Thyroid gland (tissue), 4 donors: ENCODE data around the gene SNAPIN. TPM values are rescaled to one million over a fixed set of nuclear protein-coding genes. Genes with fewer than 3 reads are reported as not detected.

ENCODE experiments used
- DNase-seq, 2 donors: peaks; one replicate each; pipeline ENCODE4 v3.0.0-alpha.2; 2019
- H3K27ac ChIP-seq, 3 donors: fragments of 200-600 bp; sonication (generic); 1 replicate in 2 of 3; 2 replicates in 1 of 3; pipeline ENCODE4 v1.5.1; 2016 to 2019; ENCODE audit warnings: mild to moderate bottlenecking in 1 of 3, moderate library complexity in 1 of 3
- H3K27me3 ChIP-seq: fragments of 200-600 bp; sonication (generic); one replicate; pipeline ENCODE4 v1.5.1; 2019
- H3K36me3 ChIP-seq, 2 donors: fragments of 200-600 bp; sonication (generic); one replicate each; pipeline ENCODE4 v1.5.1; 2016 to 2019
- H3K4me1 ChIP-seq, 2 donors: fragments of 200-600 bp; sonication (generic); one replicate each; pipeline ENCODE4 v1.5.1; 2017 to 2019
- H3K4me3 ChIP-seq, 3 donors: fragments of 200-600 bp; sonication (generic); replicated peaks in 1 of 3; 1 replicate in 2 of 3; 2 replicates in 1 of 3; pipeline ENCODE4 v1.5.1; 2016; ENCODE audit warnings: mild to moderate bottlenecking in 1 of 3
- H3K9me3 ChIP-seq: fragments of 200-600 bp; sonication (generic); one replicate; pipeline ENCODE4 v1.5.1; 2017
- POLR2A ChIP-seq, 2 donors: fragments of 450-650 bp; IDR thresholded peaks; one replicate each; pipeline ENCODE4 v1.6.1; 2017; ENCODE audit warnings: antibody characterized with exemption in 2 of 2, mild to moderate bottlenecking in 2 of 2, moderate library complexity in 1 of 2
- WGBS, 2 donors: methylation state at CpG; one replicate each; pipeline ENCODE4 v1.1.5; 2017; 5-methylcytosine and 5-hydroxymethylcytosine counted together
- intact Hi-C: fragments of 100-400 bp; cut with DNase I; formaldehyde crosslinking; loops from one replicate; pipeline ENCODE4 v1.15.1; 2023
- total RNA-seq, 4 donors: library from RNA; depleted of rRNA; stranded (reverse); fragments of >200 nt; gene quantifications; one replicate each; pipeline ENCODE4 v1.2.3, GENCODE V29; 2016
- TF ChIP-seq, protein P1 (sequence below), 6 experiments: fragments of 200-600 bp in 3 of 6; fragments of 450-650 bp in 3 of 6; sonication (generic) in 3 of 6; IDR thresholded peaks; one replicate each; pipeline ENCODE4 v1.5.1; 2016 to 2019; ENCODE audit warnings: antibody characterized with exemption in 6 of 6, mild to moderate bottlenecking in 2 of 6, inconsistent platforms in 1 of 6, moderate library complexity in 1 of 6

The SNAPIN gene
- total RNA-seq, 4 donors from 2014 or later, result 52.0 to 71.9 (median 63.9) TPM

DNA sequence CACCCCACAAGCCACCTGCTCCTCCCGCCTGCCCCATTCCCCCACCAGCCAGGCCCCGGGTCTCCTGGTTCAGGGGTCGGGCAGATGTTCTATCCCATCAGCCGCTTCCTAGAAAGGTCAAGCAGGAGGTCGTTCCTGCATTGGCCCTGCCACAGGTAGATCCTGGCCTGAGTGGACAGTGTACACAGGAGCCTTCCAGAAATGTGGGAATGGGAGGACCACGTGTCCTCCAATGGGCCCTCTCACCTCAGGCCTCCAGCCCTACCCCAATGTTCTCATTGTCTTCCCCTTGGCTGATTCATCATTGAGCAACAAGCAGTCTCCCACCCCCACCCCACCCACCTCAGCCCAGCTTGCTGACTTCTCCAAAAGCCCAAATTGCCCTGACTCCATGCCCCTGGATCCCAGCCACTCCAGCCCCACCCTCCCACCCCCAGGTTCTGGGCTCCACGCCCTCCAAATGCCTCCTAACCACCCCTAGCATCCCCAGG is 47.6 kb upstream of the SNAPIN start:
- H3K4me3 ChIP-seq, result no peak overlapping the region
- intact Hi-C loops, result loop anchor here (5.0 kb wide), 1 partner anchor 34 kb away; no protein-coding TSS in a partner anchor
- H3K9me3 ChIP-seq, result no peaks in the 10 kb centered on the region
- H3K4me1 ChIP-seq, result peaks cover 58 to 71% of the 10 kb centered on the region in 2 donors
- 51 to 83% methylated on average over 2 of the region's 7 CpGs for WGBS, 2 donors
- DNase-seq, result no peak
- TF ChIP-seq, protein P1, sequence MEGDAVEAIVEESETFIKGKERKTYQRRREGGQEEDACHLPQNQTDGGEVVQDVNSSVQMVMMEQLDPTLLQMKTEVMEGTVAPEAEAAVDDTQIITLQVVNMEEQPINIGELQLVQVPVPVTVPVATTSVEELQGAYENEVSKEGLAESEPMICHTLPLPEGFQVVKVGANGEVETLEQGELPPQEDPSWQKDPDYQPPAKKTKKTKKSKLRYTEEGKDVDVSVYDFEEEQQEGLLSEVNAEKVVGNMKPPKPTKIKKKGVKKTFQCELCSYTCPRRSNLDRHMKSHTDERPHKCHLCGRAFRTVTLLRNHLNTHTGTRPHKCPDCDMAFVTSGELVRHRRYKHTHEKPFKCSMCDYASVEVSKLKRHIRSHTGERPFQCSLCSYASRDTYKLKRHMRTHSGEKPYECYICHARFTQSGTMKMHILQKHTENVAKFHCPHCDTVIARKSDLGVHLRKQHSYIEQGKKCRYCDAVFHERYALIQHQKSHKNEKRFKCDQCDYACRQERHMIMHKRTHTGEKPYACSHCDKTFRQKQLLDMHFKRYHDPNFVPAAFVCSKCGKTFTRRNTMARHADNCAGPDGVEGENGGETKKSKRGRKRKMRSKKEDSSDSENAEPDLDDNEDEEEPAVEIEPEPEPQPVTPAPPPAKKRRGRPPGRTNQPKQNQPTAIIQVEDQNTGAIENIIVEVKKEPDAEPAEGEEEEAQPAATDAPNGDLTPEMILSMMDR (IDR thresholded peaks at IDR 0.05), result no peak
- H3K27ac ChIP-seq, result peak overlapping the region in 2 of 3 donors; percentile 73 to 78
- H3K27me3 ChIP-seq, result no peaks in the 10 kb centered on the region
- H3K36me3 ChIP-seq, result peaks cover 14% of the 10 kb centered on the region in 2 donors

DNA sequence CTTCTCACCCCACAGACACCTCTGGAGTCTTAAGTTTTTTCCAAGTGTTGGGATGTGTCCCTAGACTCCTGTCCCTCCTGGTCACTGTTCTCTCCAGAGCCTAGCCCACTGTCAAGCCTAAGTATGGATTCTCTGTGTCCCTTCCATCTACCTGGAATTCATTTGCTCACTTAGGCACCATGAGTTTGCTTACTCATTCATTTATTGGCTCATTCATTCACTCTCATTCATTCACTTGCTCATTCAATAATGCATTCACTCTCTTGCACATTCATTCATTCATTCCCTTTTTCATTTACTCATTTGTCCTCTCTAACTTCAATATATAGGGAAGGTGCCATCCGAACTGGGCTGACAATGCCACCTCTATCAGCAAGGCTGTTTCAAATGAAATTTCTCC is 47.1 kb upstream of the SNAPIN start:
- H3K27me3 ChIP-seq, result no peaks in the 10 kb centered on the region
- H3K27ac ChIP-seq, result peak overlapping the region in 2 of 3 donors; percentile 89 to 93
- intact Hi-C loops, result loop anchor here (5.0 kb wide), 1 partner anchor 34 kb away; no protein-coding TSS in a partner anchor
- DNase-seq, result no peak
- no peak for TF ChIP-seq POLR2A (IDR thresholded peaks at IDR 0.05)
- TF ChIP-seq, protein P1 (IDR thresholded peaks at IDR 0.05), result no peak
- H3K9me3 ChIP-seq, result no peaks in the 10 kb centered on the region
- peak overlapping the region in 1 of 3 donors; percentile 59 for H3K4me3 ChIP-seq
- H3K4me1 ChIP-seq, result peaks cover 62 to 76% of the 10 kb centered on the region in 2 donors
- 74 to 82% methylated on average over 1 of the region's 1 CpG for WGBS, 2 donors
- peaks cover 14% of the 10 kb centered on the region in 2 donors for H3K36me3 ChIP-seq

DNA sequence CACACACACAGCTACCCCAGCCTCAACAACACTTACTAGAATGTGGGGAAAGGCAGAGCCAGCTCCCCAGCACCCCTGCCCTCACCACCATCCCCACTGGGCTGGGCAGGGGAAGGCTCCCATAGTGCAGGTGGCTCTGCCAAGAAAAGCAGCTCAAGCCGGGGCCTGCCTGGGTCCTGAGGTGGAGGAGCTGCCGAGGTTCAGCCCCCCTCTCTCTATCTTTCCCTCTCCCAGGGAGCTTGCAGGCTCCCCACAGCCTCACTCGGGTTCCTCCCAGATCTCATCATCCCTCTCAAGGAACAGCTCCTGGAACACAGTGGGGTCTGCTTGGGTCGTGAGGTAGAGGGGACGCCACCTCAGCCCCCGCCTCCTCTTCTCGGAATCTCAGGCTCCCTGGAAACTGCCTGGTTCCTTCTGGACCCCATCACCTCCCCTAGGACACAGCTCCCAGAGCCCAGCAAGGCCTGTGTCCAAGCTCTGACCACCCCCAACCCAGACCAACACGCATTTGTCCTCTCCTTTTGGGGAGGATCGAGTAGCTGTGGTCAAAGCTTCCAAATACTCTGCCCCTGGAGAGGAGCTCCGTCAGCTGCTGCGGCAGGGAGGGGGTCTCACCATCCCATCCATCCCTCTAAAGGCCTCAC is 46.3 kb upstream of the SNAPIN start:
- H3K4me3 ChIP-seq, result peak overlapping the region; percentile 3 to 74 (median 59)
- H3K9me3 ChIP-seq, result no peaks in the 10 kb centered on the region
- WGBS, 2 donors, result 20 to 21% methylated on average over 11 of the region's 11 CpGs
- peaks cover 71 to 85% of the 10 kb centered on the region in 2 donors for H3K4me1 ChIP-seq
- intact Hi-C loops, result loop anchor here (5.0 kb wide), 1 partner anchor 35 kb away; no protein-coding TSS in a partner anchor
- peak; percentile 63 to 65 for DNase-seq
- H3K27me3 ChIP-seq, result no peaks in the 10 kb centered on the region
- peak overlapping the region; percentile 89 to 93 (median 91) for H3K27ac ChIP-seq
- H3K36me3 ChIP-seq, result peaks cover 5 to 7% of the 10 kb centered on the region in 2 donors
- TF ChIP-seq, protein P1 (IDR thresholded peaks at IDR 0.05), result no peak
- TF ChIP-seq POLR2A (IDR thresholded peaks at IDR 0.05), result no peak

DNA sequence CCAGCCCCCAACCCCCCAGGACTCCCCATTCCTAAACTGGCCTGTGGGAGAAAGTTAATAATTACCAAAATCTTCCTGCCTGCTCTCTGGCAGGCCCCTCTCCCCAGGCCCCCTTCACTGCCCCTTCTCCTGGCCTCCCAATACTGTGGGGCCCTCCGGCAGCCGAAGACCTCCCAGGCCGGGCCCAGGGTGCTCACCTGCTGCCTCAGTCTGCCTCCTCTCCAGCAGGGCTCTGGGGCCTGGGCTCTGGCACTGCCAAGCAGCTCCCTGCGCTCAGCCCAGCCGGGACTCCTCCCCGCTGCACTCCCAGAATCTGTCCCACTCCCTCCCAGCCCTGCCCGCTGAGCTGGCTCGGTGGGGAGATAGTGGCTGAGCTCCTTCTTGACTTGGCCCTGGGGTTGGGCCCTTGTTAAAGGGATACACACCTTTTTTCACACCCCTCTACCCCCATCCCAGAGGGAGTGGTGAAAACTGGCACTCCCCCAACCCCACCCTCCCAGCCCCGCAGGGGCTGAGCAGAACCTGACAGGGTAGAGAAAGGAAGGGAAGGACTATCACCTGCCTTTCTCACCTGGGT is 45.7 kb upstream of the SNAPIN start, which contains the start of gene S100A16:
TSS of gene S100A16 (minus strand) at position 383 of the 577 bp plus-strand sequence. CDS start 4,986 bp downstream, outside the sequence.
- WGBS, 2 donors, result 17 to 22% methylated on average over 6 to 9 of the region's 9 CpGs
- Histone ChIP-seq H3K27ac (peak within 1 kb of the TSS; percentile 89 to 93 (median 91)), H3K27me3 (no peaks in the 10 kb centered on the region), H3K4me1 (peaks cover 77 to 90% of the 10 kb centered on the region in 2 donors), H3K9me3 (no peaks in the 10 kb centered on the region), H3K36me3 (peaks cover 0 to under 1% of the 10 kb centered on the region in 2 donors), H3K4me3 (peak within 1 kb of the TSS; percentile 3 to 74 (median 59))
- intact Hi-C loops, result loop anchor here (5.0 kb wide), 1 partner anchor 36 kb away; no protein-coding TSS in a partner anchor
- TF ChIP-seq, protein P1 (IDR thresholded peaks at IDR 0.05), result peak in 1 of 6 experiments; percentile 24
- TF ChIP-seq POLR2A (IDR thresholded peaks at IDR 0.05), result peak; percentile 51 to 91
- peak; percentile 92 to 94 for DNase-seq
